ENCODE results near the gene NRL. TPM values are rescaled to one million over a fixed set of nuclear protein-coding genes. Genes with fewer than 3 reads are reported as not detected.

NRL gene
- total RNA-seq, 4 donors from 2014 or later = 1.8 to 3.3 (median 3.0) TPM

DNA sequence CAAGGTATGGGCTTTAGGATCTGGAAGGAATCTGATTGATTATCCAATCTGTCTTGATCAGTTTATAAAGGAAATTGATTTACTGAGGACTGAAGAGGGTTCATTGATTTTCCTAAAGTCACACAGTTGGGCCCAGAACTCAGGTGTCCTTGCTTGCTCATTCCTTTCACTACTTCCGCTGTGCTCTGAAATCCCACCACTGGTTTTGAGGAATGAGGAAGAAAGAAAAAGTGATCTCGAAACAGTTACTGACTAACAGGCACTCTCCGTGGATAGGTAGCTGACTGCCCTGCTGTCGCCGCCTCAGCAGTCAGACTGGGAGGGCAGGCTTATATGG lies 15.6 kb upstream of the NRL start, which contains the start of gene FITM1:
Gene FITM1 (plus strand): TSS at position 280 of the 337 bp plus-strand sequence. CDS start 905 bp downstream, outside the sequence.
- H3K36me3 ChIP-seq = no peaks in the 10 kb centered on the region
- no peak for TF ChIP-seq EP300 (IDR thresholded peaks at IDR 0.05)
- TF ChIP-seq, protein P1, sequence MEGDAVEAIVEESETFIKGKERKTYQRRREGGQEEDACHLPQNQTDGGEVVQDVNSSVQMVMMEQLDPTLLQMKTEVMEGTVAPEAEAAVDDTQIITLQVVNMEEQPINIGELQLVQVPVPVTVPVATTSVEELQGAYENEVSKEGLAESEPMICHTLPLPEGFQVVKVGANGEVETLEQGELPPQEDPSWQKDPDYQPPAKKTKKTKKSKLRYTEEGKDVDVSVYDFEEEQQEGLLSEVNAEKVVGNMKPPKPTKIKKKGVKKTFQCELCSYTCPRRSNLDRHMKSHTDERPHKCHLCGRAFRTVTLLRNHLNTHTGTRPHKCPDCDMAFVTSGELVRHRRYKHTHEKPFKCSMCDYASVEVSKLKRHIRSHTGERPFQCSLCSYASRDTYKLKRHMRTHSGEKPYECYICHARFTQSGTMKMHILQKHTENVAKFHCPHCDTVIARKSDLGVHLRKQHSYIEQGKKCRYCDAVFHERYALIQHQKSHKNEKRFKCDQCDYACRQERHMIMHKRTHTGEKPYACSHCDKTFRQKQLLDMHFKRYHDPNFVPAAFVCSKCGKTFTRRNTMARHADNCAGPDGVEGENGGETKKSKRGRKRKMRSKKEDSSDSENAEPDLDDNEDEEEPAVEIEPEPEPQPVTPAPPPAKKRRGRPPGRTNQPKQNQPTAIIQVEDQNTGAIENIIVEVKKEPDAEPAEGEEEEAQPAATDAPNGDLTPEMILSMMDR (IDR thresholded peaks at IDR 0.05) = no peak
- TF ChIP-seq POLR2AphosphoS5 (IDR thresholded peaks at IDR 0.05) = no peak
- TF ChIP-seq POLR2A (IDR thresholded peaks at IDR 0.05; ENCODE audit: low read depth) = no peak
- intact Hi-C loops (cut with DNase I) = no loop called here

DNA sequence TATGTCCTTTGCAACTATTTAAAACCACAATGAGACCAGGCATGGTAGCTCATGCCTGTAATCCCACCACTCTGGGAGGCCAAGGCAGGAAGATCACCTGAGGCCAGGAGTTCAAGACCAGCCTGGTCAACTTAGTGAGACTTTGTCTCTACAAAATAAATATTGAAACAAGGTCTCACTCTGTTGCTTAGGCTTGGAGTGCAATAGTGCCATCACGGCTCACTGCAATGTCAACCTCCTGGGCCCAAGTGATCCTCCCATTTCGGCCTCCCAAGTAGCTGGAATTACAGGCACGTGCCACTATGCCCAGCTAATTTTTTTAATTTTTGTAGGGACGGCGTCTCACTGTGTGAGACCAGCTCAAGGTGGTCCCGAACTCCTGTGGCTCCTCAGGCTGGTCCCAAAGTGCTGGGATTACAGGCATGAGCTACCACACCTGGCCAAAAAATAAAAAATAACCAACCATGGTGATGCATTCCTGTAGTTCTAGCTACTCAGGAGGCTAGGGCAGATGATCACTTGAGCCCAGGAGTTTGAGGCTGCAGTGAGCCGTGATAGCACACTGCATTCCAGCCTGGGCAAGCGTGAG lies 14.8 kb upstream of the NRL start:
- no peak for TF ChIP-seq POLR2A (IDR thresholded peaks at IDR 0.05; ENCODE audit: low read depth)
- TF ChIP-seq EP300 (IDR thresholded peaks at IDR 0.05) = no peak
- TF ChIP-seq POLR2AphosphoS5 (IDR thresholded peaks at IDR 0.05) = no peak
- TF ChIP-seq, protein P1 (IDR thresholded peaks at IDR 0.05) = no peak
- H3K36me3 ChIP-seq = peaks cover 0 to 3% (median 0%) of the 10 kb centered on the region in 4 donors
- H3K27me3 ChIP-seq = no peaks in the 10 kb centered on the region
- no peak for DNase-seq (ENCODE audit: extremely low spot score)
- intact Hi-C loops (cut with DNase I) = no loop called here
- peaks cover 9 to 21% (median 16%) of the 10 kb centered on the region in 4 donors for H3K4me1 ChIP-seq
- H3K27ac ChIP-seq (replicated peaks in 1 of 4) = no peak overlapping the region
- 97% methylated on average over 8 of the region's 8 CpGs for WGBS
- H3K9me3 ChIP-seq = no peaks in the 10 kb centered on the region
- no peak overlapping the region for H3K4me3 ChIP-seq

More for the DNA sequence above, 15.6 kb upstream of the NRL start, which contains the start of gene FITM1:
- H3K27ac ChIP-seq (replicated peaks in 1 of 4) = peak within 1 kb of the TSS in 3 of 4 donors; percentile 42 to 70 (median 42)
- no peak for DNase-seq (ENCODE audit: extremely low spot score)
- WGBS = 89% methylated on average over 5 of the region's 5 CpGs
- peaks cover 12 to 24% (median 18%) of the 10 kb centered on the region in 4 donors for H3K4me1 ChIP-seq
- H3K4me3 ChIP-seq = no peak within 1 kb of the TSS
- H3K9me3 ChIP-seq = no peaks in the 10 kb centered on the region
- no peaks in the 10 kb centered on the region for H3K27me3 ChIP-seq

DNA sequence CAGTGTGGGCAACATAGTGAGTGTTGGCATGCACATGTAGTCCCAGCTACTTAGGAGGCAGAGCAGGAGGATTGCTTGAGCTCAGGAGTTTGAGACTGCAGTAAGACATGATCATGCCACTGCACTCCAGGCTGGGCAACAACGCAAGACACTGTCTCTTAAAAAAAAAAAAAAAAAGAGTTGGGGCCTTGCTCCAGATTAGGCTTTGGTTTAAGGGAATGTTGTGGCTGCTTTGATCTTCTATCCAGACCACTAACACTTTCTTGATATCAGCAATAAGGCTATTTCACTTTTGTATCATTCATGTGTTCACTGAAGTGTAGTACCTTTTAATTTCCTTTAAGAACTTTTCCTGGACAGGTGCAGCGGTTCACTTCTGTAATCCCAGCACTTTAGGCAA lies 12.9 kb upstream of the NRL start:
- TF ChIP-seq, protein P1 (IDR thresholded peaks at IDR 0.05) = no peak
- TF ChIP-seq POLR2A (IDR thresholded peaks at IDR 0.05; ENCODE audit: low read depth) (no peak), EP300 (IDR thresholded peaks at IDR 0.05) (no peak), POLR2AphosphoS5 (IDR thresholded peaks at IDR 0.05) (no peak)
- no peak overlapping the region for H3K27ac ChIP-seq (replicated peaks in 1 of 4)
- 91% methylated on average over 2 of the region's 2 CpGs for WGBS

DNA sequence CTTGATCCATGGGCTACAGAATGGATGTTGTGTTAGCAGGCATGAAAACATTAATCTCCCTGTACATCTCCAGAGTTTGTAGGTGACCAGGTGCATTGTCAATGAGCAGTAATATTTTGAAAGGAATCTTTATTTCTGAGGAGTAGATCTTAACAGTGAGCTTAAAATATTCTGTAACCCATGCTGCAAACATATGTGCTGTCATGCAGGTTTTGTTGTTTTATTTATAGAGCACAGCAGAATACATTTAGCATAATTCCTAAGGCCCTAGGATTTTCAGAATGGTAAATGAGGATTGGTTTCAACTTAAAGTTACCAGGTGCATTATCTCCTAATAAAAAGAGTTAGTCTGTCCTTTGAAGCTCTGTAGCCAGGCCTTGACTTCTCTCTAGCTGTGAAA lies 12.2 kb upstream of the NRL start:
- TF ChIP-seq POLR2AphosphoS5 (IDR thresholded peaks at IDR 0.05) (no peak), EP300 (IDR thresholded peaks at IDR 0.05) (no peak), POLR2A (IDR thresholded peaks at IDR 0.05; ENCODE audit: low read depth) (no peak)
- TF ChIP-seq, protein P1 (IDR thresholded peaks at IDR 0.05) = no peak
- DNase-seq (ENCODE audit: extremely low spot score) = no peak
- H3K27ac ChIP-seq (replicated peaks in 1 of 4) = no peak overlapping the region
- no peaks in the 10 kb centered on the region for H3K9me3 ChIP-seq
- peaks cover 8 to 16% (median 12%) of the 10 kb centered on the region in 4 donors for H3K4me1 ChIP-seq
- intact Hi-C loops (cut with DNase I) = no loop called here
- H3K27me3 ChIP-seq = no peaks in the 10 kb centered on the region
- H3K4me3 ChIP-seq = no peak overlapping the region
- H3K36me3 ChIP-seq = peaks cover 7 to 28% (median 22%) of the 10 kb centered on the region in 4 donors

More for the DNA sequence above, 12.9 kb upstream of the NRL start:
- no peak for DNase-seq (ENCODE audit: extremely low spot score)
- intact Hi-C loops (cut with DNase I) = no loop called here
- Histone ChIP-seq H3K4me3 (no peak overlapping the region), H3K27me3 (no peaks in the 10 kb centered on the region), H3K36me3 (peaks cover 0 to 21% (median 15%) of the 10 kb centered on the region in 4 donors), H3K9me3 (no peaks in the 10 kb centered on the region), H3K4me1 (peaks cover 9 to 21% (median 16%) of the 10 kb centered on the region in 4 donors)

Measured in esophagus muscularis mucosa (tissue), 4 donors.